Measurements from ENCODE around the gene GRIN1.
"Not testable (repeated sequence)": the region's sequence is repeated elsewhere in the genome, so short reads cannot be mapped to it uniquely, and the experiment has no call there.

The GRIN1 gene

GRCh38 chr9:137128862-137129455, 10.0 kb upstream of the GRIN1 start:
- no peak for DNase-seq

DNA sequence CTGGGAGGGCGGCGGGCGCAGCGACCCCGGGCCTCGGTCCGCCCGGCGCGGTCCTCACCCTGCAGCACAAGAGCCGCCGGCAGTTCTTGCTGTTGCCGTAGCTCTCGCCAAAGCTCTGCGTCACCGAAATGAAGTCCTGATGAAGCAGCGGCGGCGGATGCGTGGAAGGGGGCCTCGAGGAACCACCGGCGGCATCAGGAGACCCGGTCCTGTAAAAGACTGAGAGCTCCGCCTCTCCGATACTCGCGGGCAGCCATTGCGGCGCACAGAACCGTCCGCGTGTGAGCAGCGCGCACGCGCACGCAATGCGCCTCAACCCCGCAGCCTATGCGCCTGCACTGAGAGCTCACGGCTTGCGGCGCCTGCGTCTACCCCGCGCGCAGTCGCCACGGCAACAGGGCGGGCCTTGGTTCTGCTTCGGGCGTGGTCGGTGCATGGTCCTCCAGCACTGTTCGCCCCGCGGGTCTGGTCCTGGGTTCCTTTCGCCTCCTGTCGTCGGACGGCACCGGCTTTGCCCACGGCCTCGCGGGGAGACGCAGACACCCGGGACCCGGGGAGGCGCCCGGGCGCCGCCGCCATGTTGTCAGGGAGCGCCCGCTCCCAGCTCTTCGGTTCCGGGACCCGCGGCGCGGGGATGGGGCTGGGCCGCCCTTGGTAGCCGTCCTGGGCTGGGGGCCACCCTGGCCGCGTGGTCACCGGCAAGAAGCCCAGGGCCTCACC, 9.3 kb upstream of the GRIN1 start:
- peak; percentile 93 for DNase-seq

GRCh38 chr9:137130176-137130755, 8.7 kb upstream of the GRIN1 start:
- DNase-seq, result no peak

DNA sequence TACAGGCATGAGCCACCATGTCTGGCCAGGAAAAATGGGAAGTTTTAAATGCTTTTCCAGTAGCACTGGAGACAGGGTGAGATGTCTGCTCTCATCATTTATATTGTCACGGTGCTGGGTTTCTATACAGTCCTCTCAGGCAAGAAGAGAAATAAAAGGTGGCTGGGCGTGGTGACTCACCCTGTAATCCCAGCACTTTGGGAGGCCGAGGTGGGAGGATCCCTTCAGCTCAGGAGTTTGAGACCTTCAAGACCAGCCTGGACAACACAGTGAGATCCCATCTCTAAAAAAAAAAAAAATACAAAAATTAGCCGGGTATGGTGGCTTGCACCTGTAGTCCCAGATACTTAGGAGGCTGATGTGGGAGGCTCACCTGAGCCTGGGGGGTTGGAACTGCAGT, 4.8 kb upstream of the GRIN1 start:
- DNase-seq, result no peak

GRCh38 chr9:137135154-137135553, 3.8 kb upstream of the GRIN1 start:
- DNase-seq, result not testable (repeated sequence)

DNA sequence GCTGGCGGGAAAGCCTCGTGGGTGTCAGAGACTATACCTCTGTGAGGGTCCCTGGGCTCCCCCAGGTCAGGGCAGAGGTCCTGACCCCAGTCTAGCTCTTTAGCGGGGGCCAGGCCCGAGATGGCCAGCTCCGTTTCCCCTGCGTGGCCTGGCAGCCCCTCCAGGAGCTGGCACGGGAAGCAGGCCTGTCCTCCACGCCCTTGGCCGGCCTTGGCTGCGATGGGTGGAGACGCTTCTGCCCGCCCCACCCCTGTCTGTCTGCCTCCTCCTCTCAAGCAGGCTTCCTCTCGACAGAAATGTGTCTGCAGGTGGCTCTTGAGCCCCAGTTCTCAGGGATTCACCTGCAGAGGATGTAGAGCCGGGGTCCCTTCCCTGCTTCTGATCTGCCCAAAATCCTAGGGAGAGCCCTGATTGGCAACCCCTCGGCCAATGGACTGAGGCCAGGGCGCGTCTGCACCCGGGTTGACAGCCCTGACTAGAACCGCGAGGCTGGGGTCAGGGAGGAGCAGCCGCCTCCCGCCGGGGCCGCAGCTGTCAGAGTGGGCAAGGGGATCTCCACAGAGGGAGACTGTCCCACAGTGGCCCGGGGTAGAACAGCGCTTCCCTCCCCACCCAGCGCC, 2.6 kb upstream of the GRIN1 start:
- DNase-seq, result peak; percentile 21

- DNase-seq, result peak; percentile 55
Measured at GRCh38 chr9:137136881-137137607, 1.9 kb upstream of the GRIN1 start.

- peak; percentile 30 for DNase-seq
Measured at GRCh38 chr9:137138058-137138721, 764 bp upstream of the GRIN1 start.

DNA sequence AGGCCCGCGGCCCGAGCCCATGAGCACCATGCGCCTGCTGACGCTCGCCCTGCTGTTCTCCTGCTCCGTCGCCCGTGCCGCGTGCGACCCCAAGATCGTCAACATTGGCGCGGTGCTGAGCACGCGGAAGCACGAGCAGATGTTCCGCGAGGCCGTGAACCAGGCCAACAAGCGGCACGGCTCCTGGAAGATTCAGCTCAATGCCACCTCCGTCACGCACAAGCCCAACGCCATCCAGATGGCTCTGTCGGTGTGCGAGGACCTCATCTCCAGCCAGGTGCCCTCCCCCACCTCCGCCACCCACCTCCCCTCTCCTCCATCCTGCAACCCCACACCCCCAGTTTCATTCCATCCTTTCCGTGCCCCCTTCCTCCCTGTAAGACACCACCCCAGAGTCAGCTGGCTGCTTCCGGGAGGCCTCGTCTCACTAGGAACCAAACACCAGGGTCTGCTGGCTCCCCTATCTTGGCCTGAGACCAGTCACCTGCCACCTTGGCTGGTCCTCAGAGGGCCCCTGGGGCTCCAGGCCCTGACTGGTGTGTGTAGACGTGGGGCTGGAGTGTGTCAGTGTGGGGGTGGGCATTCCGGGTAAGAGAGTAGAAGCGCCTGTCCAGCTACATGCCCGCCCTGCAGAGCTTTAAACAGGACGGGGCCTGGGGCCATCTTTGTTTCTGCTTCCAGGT, 655 bp downstream of the GRIN1 start:
- DNase-seq, result no peak

DNA sequence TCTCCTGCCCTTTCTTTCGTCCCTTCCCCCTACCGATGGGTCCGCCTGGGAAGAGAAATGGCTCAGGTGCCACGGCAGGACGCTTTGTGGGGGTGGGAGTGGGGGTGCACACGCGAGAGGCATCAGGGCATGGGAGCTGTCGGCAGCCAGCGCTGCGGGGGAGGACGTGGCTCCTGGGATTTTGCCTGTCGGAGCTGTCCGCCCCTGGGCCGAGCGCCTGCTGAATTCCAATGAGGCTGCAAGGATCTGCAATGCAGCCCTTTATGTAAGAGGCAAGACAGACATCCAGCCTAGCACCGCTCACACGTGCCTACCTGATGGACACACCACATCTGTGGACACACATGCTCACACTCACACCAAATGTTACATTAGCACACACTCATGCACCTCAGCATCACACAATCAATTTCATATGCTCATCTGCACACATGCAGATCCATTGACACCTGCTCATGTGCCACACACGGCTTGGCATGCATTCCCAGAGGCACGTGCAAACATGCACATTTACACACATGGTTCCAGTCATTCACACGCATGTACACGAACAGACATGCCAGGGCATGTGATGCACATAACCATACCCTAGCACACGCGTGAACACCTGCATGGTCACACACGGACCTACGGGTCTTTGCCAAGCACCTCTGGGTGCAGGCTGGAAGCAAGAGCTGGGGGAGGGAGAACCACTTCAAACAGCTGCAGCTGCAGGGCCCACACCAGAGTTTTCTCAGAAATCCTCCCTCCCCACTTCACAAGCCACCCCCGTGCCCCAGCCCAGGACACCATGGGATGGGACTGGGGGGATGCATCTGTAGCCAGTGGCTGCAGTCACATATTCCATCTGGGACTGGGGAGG, 1.4 kb downstream of the GRIN1 start:
- no peak for DNase-seq

DNA sequence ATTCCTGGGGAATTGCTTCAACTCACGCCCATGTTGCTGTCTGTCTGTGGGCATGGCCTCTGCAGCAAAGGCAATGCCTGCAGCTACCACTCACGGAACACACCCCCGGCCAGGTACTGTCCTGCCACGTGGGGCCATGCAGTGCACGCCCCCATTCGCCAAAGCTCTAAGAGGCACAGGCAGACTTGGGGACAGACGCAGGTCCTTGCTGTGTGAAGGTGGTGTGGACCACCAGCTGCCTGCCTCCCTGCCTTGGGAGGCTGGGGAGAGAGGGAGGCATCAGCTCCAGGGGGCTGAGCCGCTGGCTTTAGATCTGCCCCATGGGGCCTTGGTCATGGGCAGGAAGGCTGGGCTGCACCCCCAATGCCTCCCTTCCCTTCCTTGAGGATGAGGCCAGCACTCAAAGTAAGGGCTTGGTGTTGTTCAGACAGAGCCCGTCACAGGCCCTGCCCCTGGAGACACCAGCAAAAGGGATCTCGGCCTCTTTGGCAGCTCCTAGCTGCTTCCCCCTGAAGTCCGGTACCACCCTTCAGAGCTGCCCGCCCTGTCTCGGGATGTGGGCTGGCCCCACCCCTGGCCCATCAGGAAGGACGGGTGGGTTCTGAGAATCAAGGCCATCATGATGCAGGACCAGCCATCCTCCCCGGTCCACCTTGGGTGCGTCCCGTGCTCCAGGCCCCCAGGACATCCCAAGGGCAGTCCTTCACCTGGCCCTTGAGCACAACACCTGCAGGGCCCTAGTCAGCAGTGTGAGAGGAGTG, 2.3 kb downstream of the GRIN1 start:
- no peak for DNase-seq

DNA sequence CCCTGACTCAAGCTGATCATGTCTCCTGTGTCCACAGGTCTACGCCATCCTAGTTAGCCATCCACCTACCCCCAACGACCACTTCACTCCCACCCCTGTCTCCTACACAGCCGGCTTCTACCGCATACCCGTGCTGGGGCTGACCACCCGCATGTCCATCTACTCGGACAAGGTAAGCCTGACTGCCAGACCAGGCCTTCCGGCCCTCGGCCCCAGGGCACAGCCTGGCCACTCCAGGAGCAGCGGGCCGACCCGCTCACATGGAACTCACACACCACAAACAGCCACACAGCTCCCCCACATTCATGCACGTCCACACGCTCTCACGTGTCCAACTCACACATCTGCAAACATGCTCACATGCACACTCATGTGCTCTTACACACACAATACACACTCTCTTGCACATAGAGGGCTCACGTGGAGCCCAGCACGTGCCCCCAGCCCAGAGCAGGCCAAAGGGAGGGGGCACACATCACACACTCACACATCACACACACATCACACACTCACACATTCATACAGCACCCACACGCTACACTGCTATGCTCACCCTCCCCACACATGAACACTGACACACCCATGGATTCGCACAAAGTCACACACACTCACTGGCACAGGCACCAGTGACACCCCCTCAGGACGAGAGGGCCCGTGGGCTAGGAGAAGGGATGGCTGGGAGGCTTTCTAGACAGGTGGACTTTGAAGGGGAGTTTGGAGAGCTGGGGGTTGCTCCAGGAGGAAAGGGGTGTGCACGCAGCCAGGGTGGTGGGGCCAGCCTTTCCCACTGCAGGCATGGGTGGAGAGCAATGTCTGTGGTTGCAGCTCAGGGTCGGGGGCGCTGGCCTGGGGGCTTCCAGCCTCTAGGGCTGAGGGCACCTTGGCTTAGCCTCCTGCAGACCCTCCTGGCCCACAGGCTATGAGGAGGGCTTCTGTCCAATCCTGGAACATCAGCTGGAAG, 3.3 kb downstream of the GRIN1 start:
- DNase-seq, result no peak

DNA sequence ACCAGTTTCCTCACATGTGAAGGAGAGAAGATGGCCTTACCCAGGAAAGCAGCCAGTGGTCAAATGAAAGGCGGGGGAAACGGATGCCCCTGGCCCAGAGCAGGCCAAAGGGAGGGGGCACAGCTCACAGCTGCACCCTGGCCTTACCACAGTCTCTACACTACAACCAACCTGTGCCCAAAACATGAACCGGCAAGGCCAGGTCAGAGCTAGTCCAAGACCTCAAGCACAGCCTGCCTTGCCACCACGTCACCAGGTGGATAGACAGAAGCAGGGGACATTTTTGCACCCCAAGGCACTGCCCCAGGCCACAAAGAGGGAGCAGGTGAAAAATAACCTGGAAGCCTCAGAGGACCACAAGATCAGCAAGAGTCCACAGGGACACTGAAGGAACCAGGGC, 4.5 kb downstream of the GRIN1 start:
- DNase-seq, result no peak

- DNase-seq, result no peak
Measured at GRCh38 chr9:137145731-137146526, 7.0 kb downstream of the GRIN1 start.

GRCh38 chr9:137146527-137146918, 7.6 kb downstream of the GRIN1 start:
- DNase-seq, result no peak

DNA sequence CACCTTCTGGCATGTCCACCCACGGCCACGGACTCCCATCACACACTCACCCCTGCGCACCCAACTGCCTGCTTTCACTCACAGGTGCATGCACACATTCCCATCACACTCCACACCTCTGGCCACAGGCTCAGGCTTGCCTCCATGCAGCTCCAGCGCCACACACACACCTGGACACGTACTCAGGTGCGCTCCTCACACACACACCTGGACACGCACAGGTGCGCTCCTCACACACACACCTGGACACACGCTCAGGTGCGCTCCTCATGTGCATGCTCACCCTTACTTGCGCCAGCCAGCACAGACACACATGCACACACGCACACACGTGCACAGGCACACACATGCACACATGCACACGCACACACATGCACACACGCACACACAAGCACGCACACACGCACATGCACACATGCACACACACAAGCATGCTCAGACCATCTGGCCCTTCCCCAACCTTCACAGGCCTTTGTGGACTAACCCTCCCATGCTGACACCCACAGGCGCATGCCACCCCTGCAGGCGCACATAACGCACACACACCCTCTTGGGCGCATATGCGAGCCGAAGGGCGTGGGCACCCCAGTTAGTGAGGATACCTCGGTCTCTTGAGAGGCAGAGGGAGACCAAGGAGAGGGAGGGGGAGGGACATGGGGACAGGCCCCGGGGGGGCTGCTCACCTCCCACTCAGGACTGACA, 8.3 kb downstream of the GRIN1 start:
- no peak for DNase-seq

GRCh38 chr9:137147793-137148160, 8.8 kb downstream of the GRIN1 start:
- no peak for DNase-seq

- DNase-seq, result no peak
Measured at GRCh38 chr9:137148242-137148641, 9.3 kb downstream of the GRIN1 start.
